Kasumi-1 (cell line): Measurements from ENCODE around the gene PKD1L1.
"Not testable (repeated sequence)": the region's sequence is repeated elsewhere in the genome, so short reads cannot be mapped to it uniquely, and the experiment has no call there.

Experiments
- DNase-seq, 2 experiments: peaks; one replicate each; lab custom pipeline; 2025; lab: John Stamatoyannopoulos, UW

The PKD1L1 gene

GRCh38 chr7:47765373-47765979, 182.8 kb downstream of the PKD1L1 start:
- no peak for DNase-seq

- no peak for DNase-seq
Observed at GRCh38 chr7:47764746-47765145, 183.5 kb downstream of the PKD1L1 start.

- no peak for DNase-seq
Observed at GRCh38 chr7:47763063-47763974, 184.9 kb downstream of the PKD1L1 start.

GRCh38 chr7:47762746-47763062, 185.6 kb downstream of the PKD1L1 start:
- DNase-seq = no peak

- no peak for DNase-seq
Observed at GRCh38 chr7:47762207-47762606, 186.1 kb downstream of the PKD1L1 start.

- DNase-seq = peak in 1 of 2 experiments; percentile 8
Observed at GRCh38 chr7:47759056-47759706, 189.1 kb downstream of the PKD1L1 start.

- no peak for DNase-seq
Observed at GRCh38 chr7:47758546-47758945, 189.7 kb downstream of the PKD1L1 start.

- no peak for DNase-seq
Observed at GRCh38 chr7:47757921-47758411, 190.3 kb downstream of the PKD1L1 start.

- DNase-seq = no peak
Observed at GRCh38 chr7:47756636-47757035, 191.6 kb downstream of the PKD1L1 start.

- no peak for DNase-seq
Observed at GRCh38 chr7:47755248-47755647, 193.0 kb downstream of the PKD1L1 start.

GRCh38 chr7:47751724-47752123, 196.5 kb downstream of the PKD1L1 start:
- DNase-seq = not testable (repeated sequence)

- DNase-seq = no peak
Observed at GRCh38 chr7:47751043-47751442, 197.2 kb downstream of the PKD1L1 start.

GRCh38 chr7:47748041-47748440, 200.2 kb downstream of the PKD1L1 start:
- no peak for DNase-seq

GRCh38 chr7:47747160-47747559, 201.1 kb downstream of the PKD1L1 start:
- no peak for DNase-seq

- no peak for DNase-seq
Observed at GRCh38 chr7:47746468-47746867, 201.8 kb downstream of the PKD1L1 start.

GRCh38 chr7:47744883-47745282, 203.4 kb downstream of the PKD1L1 start:
- DNase-seq = no peak

- DNase-seq = no peak
Observed at GRCh38 chr7:47743965-47744591, 204.2 kb downstream of the PKD1L1 start.

GRCh38 chr7:47741984-47742383, 206.3 kb downstream of the PKD1L1 start:
- DNase-seq = no peak

- DNase-seq = no peak
Observed at GRCh38 chr7:47739891-47740290, 208.4 kb downstream of the PKD1L1 start.

- no peak for DNase-seq
Observed at GRCh38 chr7:47739301-47739875, 208.9 kb downstream of the PKD1L1 start.

GRCh38 chr7:47738563-47739166, 209.6 kb downstream of the PKD1L1 start:
- no peak for DNase-seq

GRCh38 chr7:47737601-47738000, 210.7 kb downstream of the PKD1L1 start:
- no peak for DNase-seq
